ENCODE measurements around the gene MMP15.

MMP15 gene

GRCh38 chr16:57996406-57997175 is 29.0 kb upstream of the MMP15 start:
- no peak for DNase-seq

GRCh38 chr16:57997176-57997527 is 28.4 kb upstream of the MMP15 start:
- no peak for DNase-seq

GRCh38 chr16:57997528-57998265 is 27.9 kb upstream of the MMP15 start:
- no peak for DNase-seq

GRCh38 chr16:57998486-57998885 is 27.1 kb upstream of the MMP15 start:
- DNase-seq: no peak

GRCh38 chr16:57998992-57999365 is 26.6 kb upstream of the MMP15 start:
- DNase-seq: no peak

- DNase-seq: peak in 4 of 56 donors; percentile 7 to 44 (median 12)
Measured at GRCh38 chr16:57999366-57999970, 26.1 kb upstream of the MMP15 start.

GRCh38 chr16:57999971-58000705 is 25.4 kb upstream of the MMP15 start, which contains the start of gene ZNF319:
TSS of gene ZNF319 (minus strand) at chr16:58000672. CDS start at chr16:57998265, 2,407 bp downstream.
- DNase-seq: no peak

GRCh38 chr16:58000706-58001676 is 24.6 kb upstream of the MMP15 start, which contains the start of gene USB1:
TSS of gene USB1 (plus strand) at chr16:58001407. CDS start at chr16:58001484, 77 bp downstream.
- DNase-seq: peak; percentile 39 to 90 (median 78)

- DNase-seq: no peak
Measured at GRCh38 chr16:58001781-58002415, 23.7 kb upstream of the MMP15 start.

- no peak for DNase-seq
Measured at GRCh38 chr16:58002416-58002800, 23.1 kb upstream of the MMP15 start.

GRCh38 chr16:58002936-58003335 is 22.6 kb upstream of the MMP15 start:
- no peak for DNase-seq

- DNase-seq: peak in 2 of 56 donors; percentile 30 to 31
Measured at GRCh38 chr16:58004736-58005135, 20.8 kb upstream of the MMP15 start.

GRCh38 chr16:58009856-58010416 is 15.6 kb upstream of the MMP15 start:
- no peak for DNase-seq

GRCh38 chr16:58010886-58011285 is 14.7 kb upstream of the MMP15 start:
- no peak for DNase-seq

GRCh38 chr16:58011652-58012051 is 13.9 kb upstream of the MMP15 start:
- no peak for DNase-seq

GRCh38 chr16:58012481-58012880 is 13.1 kb upstream of the MMP15 start:
- no peak for DNase-seq

- DNase-seq: no peak
Measured at GRCh38 chr16:58013201-58013956, 12.2 kb upstream of the MMP15 start.

GRCh38 chr16:58016840-58017446 is 8.6 kb upstream of the MMP15 start:
- DNase-seq: no peak
